ENCODE results near the gene BTBD9.
"Not testable (repeated sequence)": the region's sequence is repeated elsewhere in the genome, so short reads cannot be mapped to it uniquely, and the experiment has no call there.

BTBD9 gene

GRCh38 chr6:38648629-38649028 is 8.9 kb upstream of the BTBD9 start:
- FAIRE-seq, result no peak

DNA sequence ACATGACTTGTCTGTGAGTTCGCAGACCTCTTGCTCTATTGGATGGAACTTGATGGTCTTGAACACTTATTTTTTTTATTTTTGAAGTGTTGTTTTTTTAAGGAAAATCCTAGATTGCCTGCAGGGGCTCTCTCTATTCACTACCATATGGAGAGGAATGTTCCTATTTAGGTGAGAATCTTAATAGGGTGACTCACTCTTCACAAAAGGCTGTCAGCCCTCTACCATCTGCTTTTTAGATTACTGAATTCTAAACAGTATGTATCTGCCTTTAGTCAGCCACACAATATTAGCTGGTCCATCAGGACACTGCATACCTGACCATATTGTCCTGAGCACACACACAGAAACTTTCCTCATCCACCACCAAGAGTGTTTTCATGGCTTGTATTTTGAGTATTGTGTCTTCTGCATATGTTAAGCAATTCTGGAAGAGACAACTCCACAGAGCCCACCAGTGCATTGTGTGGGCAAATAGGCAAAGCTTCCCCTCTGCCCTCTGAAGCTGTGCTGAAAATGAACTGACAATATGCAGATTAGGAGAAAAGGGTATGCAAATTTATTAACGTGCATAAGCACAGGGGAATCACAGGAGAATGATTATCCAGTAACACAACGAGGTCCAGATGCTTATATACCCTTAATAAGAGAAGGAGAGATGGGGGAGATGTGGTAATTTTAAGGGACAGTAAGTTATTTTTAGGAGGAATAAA is 6.6 kb upstream of the BTBD9 start:
- FAIRE-seq, result no peak

GRCh38 chr6:38644951-38645350 is 5.2 kb upstream of the BTBD9 start:
- FAIRE-seq, result peak; percentile 31

GRCh38 chr6:38640216-38640909 is 634 bp upstream of the BTBD9 start:
- FAIRE-seq, result no peak

GRCh38 chr6:38638941-38639497 is 710 bp downstream of the BTBD9 start:
- no peak for FAIRE-seq

DNA sequence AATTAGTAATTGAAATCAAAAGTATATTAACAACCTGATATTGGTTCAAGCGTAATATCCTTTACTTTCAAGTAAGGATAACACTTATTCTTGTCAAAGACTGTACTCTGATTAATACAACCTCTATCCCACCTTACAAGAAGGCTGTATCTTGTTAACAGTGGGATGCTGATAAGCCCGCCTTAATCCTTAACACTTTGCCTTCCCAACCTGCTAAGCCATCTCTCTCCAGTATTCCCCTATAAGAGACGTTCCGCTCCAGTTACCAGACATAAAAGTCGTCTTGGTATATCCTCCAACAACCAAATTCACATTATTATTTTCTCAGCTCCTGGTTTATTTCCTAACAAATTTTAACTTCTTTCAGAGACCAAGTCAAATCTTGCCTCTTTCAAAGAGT is 2.0 kb downstream of the BTBD9 start:
- FAIRE-seq, result no peak

- FAIRE-seq, result no peak
Observed at GRCh38 chr6:38636027-38636426, 3.7 kb downstream of the BTBD9 start.

GRCh38 chr6:38634518-38634917 is 5.2 kb downstream of the BTBD9 start:
- no peak for FAIRE-seq

DNA sequence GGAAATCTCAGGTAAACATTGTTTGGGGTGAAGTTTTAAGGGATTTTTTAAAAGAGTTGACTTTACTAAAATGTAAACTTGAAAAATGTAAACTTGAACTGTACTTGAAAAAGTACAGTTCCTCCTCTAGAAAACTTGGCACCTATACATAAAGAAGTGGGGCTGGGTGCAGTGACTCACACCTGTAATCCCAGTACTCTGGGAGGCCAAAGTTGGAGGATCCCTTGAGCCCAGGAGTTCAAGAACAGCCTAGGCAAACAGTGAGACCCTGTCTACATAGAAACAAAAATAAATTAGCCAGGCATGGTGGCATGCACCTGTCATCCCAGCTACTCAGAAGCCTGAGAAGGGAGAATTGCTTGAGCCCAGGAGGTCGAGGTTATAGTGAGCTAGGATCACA is 7.2 kb downstream of the BTBD9 start:
- FAIRE-seq, result no peak

GRCh38 chr6:38631186-38631783 is 8.4 kb downstream of the BTBD9 start:
- no peak for FAIRE-seq

GRCh38 chr6:38625217-38625616 is 14.5 kb downstream of the BTBD9 start:
- no peak for FAIRE-seq

DNA sequence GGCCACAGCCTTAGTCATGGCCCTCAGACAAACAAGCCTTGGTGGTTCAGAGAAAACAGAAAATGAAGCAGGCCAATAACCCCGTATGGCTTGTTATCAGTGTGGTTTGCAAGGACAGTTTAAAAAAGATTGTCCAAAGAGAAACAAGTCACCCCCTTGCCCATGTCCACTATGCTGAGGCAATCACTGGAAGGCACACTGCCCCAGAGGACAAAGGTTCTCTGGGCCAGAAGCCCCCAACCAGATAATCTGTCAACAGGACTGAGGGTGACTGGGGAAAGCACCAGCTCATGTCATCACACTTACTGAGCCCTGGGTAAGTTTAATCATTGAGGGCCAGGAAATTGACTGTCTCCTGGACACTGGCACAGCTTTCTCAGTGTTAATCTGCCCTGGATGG is 20.4 kb downstream of the BTBD9 start:
- not testable (repeated sequence) for FAIRE-seq

GRCh38 chr6:38618301-38618700 is 21.4 kb downstream of the BTBD9 start:
- not testable (repeated sequence) for FAIRE-seq

DNA sequence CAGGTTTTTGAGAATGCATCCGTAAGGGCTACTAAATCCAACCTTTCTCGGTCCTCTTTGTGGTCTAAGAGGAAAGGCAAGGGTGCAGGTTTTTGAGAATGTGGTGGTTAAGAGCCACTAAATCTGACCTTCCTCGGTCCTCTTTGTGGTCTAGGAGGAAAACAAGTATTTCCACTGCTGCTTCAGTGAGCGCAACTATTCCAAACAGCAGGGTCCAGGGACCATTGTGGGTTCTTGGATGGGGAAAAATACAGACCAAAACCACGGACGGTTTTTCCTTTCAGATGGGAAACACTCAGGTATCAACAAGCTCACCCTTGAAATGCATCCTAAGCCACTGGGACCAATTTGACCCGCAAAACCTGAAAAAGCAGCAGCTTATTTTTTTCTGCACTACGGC is 21.9 kb downstream of the BTBD9 start:
- no peak for FAIRE-seq

- no peak for FAIRE-seq
Observed at GRCh38 chr6:38612143-38612965, 27.4 kb downstream of the BTBD9 start.

DNA sequence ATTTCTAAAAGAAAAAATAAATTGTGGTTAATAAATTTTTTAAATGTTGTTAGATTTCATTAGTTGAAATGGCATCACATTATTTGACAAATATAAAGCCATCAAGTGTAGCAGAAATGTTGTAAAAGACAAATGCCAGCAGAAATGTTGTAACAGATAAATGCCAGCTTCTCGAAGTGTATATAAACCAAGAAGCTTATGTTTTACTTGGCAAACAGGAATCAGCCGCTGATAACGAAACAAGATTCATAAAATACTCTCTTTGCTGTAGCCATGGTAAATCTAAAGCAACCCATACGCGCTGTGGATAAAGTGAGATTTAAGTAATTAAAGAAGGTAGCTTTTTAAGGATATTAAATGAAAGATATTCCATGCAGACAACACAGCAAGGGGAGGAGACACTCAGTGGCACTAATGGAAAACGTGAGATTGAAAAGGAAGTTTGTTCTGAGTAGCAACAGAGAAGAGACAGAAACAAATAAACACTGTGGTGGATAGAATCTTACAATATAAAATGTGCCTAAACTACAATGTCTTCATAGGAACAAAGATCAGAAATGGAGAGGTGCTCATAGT is 29.6 kb downstream of the BTBD9 start:
- FAIRE-seq, result no peak

DNA sequence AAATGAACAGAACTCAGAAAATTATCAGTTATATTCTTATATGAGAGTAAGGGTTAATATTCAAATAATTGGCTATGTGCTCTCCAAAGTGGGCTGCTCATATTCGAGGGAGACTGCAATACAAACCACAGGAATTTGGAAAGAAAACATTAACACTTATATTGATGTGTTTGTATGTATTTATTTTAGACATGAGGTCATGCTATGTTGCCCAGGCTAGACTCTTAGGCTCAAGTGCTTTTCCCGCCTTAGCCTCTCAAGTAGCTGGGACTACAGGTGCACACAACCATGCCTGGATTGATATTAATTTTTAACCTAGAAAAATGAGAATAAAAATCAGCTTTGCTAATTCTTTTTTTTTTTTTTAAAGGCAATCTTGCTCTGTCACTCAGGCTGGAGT is 35.0 kb downstream of the BTBD9 start:
- FAIRE-seq, result no peak

- peak; percentile 65 for FAIRE-seq
Observed at GRCh38 chr6:38603966-38604365, 35.8 kb downstream of the BTBD9 start.

DNA sequence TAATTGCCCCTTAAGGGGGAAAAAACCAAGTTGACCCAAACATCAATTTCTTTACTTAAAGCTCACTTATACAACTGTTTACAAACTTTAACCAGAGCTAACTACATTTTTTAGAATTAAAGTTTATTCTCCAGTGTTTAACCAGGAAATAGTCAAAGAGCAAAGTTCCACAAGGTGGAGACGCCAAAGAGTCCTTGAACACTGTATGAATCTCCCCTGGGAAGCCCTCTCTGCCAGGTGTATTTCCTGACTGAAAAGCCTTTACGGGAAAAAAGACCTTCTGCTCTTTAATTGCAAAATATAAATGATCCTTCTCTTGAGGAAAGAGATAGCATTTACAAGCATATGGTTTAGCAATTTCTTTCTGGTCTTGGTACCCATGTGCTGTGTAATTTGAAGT is 36.2 kb downstream of the BTBD9 start:
- FAIRE-seq, result no peak

GRCh38 chr6:38599966-38600550 is 39.7 kb downstream of the BTBD9 start:
- no peak for FAIRE-seq

DNA sequence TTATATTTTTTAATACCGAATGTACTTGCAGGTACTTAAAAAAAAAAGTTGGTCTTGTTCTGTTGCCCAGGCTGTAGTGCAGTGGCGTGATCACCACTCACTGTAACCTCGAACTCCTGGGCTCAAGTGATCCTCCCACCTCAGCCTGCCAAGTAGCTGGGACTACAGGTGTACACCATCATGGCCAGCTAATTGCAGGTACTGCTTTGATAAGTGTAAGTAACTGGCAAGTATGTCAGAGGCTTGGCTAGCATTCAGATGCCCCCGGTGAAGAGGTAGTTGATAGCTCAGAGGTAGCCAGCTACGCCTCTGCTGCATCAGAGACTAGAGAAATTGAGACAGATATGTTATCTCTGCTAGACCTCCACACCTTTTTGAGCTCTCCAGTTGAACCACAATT is 40.5 kb downstream of the BTBD9 start:
- FAIRE-seq, result no peak

- FAIRE-seq, result no peak
Observed at GRCh38 chr6:38593998-38594665, 45.6 kb downstream of the BTBD9 start.

Data from G401.6 (cell line).